Stimulated activated CD8-positive, alpha-beta memory T cell treated with anti-CD3 and anti-CD28 coated beads, Interleukin-2, amount 100 ng/mL, for 48 hours (primary cell): ENCODE data around the gene ELAC2.

Source experiments
- DNase-seq, 2 donors: peaks; one replicate each; pipeline ENCODE4 v3.0.0-alpha.2; 2020; ENCODE audit warnings: low read depth in 2 of 2

ELAC2 gene

DNA sequence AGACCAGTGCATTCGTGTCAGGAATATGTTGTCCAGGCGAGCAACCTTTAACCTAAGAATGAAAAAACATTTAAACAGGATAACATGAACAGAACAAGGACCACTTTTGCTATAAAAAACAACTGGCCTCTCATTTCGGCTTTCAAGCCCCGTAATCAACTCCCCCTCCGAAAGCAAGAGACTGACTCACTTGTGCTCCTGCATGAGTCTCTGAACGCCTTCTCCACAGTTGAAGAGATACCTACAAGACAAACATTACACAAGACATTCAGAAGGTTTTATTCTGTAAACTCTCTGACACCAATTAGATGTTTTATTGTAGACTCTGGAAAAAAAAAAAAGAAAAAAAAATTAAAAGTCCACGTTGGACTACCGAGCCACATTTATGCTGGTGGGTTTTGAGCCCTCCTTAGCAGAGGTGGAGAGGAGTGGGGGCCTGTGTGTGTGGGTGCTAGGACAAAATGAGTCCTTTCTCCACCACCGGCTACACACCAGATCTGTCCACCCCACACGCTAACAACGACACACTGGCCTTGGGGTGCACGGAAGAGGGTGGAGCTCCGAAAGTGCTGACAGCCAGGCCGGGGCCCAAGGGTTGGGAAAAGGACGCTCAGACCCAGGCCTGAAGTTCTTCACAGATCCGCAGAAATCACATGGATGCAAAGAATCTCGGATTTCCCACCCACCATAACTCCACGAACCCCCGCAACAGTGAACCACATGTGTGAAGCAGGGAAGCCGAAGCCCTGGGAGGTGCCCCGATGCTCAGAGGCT, 759 bp downstream of the ELAC2 start:
- DNase-seq, result no peak

- DNase-seq, result no peak
Observed at GRCh38 chr17:13014801-13015200, 3.0 kb downstream of the ELAC2 start.

GRCh38 chr17:13010959-13011358, 6.9 kb downstream of the ELAC2 start:
- DNase-seq, result no peak

GRCh38 chr17:13008461-13008860, 9.4 kb downstream of the ELAC2 start:
- DNase-seq, result no peak

GRCh38 chr17:13005530-13005929, 12.3 kb downstream of the ELAC2 start:
- no peak for DNase-seq

DNA sequence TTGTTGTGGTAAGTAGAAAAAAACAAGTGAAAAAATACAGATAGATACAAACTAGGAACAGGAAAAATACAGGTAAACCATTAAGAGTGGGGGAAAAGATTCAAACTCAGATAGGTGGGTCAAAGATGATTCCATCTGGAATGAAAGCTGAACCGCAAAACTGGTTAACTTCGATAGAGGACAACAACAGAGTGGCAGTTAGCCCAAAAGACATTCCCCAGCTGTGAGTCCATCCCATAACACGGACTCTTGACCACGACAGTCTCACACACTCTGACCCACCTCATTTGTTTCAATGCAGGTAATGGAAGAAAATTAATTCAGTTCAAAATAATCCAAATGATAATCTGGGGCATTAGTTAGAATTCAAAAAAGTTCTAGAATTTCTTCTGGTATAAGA, 13.5 kb downstream of the ELAC2 start:
- DNase-seq, result no peak

DNA sequence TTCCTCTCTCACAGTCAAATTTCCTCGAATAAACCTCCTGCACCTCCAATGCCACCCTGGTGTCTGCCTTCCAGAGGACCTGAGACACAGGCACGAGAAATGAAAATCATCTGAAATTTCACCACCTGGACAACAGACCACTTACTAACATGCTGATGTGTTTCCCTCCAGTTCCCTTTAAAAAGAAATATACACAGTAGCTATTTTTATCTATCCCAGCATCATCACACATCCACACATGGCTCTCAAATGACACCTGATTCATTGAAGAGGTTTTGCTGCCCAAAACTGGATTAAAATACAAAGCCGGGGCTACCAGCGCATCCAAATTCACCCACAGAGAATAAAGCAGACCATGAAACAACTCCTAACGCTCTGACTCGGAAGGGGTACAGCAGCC, 13.9 kb downstream of the ELAC2 start:
- DNase-seq, result no peak

DNA sequence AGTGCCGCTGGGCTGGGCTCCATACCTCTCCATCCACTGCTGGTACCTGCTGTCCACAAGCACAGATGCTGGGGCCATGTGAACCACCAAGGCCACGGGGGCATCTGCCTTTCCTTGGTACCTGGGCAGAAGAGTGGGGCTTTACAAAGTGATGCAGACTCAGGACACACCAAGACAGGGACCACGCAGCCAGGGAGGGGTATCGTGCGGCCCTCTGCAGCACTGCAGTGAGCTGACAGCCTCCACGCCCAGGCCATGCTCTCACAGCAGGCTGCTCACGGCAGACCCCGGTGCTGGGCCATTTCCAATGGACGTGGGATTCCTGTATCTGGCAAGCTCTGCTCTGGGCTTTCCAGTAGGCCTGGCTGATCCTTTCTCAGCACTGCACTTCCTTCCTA, 14.4 kb downstream of the ELAC2 start:
- no peak for DNase-seq

DNA sequence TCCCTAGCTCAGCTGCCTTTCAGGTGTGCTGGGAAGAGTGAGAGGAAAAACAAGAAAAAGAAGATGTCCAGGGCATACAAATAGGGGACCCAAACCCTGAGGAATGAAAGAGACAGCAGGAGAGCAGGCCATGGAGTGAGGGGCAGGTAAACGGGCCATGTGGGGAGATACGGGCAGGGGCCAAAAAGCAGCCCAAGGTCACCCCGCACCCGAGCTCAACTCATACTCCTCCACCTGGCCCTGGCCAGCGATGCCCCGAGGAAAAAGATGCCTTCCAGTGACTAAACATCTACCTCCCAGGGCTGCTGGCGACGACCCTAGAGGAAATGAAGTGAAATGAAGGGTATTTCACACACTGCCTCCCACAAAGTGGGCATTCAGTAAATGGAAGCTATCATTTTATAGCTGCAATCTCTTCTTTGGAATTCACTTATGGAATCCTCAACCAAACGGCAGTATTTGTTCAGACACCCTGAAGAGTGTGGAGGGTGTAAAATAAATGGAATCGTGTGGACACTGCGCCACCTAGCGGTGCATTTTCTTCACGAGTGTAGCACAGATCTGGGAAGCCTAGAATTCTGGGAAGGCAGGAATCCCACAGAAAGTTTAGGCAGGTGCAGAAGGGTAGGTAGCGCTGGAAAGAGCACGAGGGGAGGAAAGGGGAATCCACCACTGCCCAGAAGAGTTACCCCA, 14.9 kb downstream of the ELAC2 start:
- peak; percentile 30 to 38 for DNase-seq

DNA sequence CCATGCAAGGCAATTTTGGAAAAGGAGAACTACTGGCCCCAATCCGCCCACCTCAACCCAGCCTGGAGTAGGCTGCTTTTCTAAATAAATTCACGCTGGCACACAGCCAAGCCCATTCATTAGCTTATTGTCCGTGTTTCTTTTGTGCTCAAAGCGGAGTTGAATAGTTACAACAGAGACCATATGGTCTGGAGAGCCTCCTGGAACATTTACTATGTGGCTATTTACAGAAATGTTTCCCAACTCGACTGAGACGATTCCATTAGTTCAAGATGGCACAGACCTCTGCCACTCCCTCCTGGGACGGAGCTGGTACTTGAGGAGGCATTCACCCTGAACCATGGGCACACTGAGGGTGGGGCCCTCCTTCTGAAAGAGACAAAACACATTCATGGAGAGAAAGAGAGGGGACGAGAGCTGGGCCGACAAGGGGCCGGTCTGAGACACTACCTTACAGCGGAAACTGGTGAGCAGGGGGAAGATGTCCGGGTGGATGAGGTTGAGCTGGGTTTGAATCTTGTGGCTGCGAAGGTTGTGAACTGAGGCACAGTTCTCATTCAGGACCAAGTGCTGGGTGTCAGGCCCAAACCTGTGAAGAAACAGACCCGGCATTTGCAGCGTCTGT, 15.7 kb downstream of the ELAC2 start:
- DNase-seq, result no peak

DNA sequence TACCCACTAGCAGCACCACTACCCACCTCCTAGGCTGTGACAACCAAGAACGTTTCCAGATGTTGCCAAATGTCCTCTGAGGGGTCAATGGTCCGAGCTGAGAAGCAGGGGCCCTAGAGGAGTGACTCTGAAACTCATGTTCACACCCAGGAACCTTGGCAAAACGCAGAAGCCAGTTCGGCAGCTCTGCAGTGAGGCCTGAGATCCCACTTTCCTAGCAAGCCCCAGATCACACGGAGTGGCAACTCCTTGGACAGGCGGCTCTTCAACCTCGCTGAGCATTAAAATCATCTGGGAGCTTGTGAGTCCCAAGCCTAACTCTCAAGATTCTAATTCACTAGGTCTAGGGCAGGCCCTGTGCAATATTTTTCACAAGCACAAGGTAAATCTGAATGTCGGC, 17.3 kb downstream of the ELAC2 start:
- no peak for DNase-seq

DNA sequence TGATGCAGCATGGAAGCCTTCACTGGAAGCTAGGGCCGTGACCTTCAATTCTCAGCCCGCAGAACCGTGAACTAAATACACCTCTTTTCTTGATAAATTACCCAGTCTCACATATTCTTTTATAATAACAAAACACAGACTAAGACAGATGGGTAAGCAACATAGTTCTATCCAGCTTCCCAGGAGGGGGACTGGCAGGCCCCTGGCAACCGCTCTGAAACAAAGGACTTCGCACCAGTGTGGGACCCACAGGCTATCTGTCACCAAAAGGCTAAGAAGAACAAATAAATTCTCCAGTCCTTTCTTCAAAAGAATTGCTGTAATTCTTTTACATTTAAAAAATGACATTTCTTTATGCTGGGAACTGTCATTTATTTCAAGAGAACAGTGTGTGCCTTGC, 19.0 kb downstream of the ELAC2 start:
- DNase-seq, result no peak

- no peak for DNase-seq
Observed at GRCh38 chr17:12998461-12998860, 19.4 kb downstream of the ELAC2 start.

- no peak for DNase-seq
Observed at GRCh38 chr17:12996941-12997340, 20.9 kb downstream of the ELAC2 start.

GRCh38 chr17:12996357-12996756, 21.5 kb downstream of the ELAC2 start:
- no peak for DNase-seq

GRCh38 chr17:12995896-12996295, 21.9 kb downstream of the ELAC2 start:
- DNase-seq, result no peak

DNA sequence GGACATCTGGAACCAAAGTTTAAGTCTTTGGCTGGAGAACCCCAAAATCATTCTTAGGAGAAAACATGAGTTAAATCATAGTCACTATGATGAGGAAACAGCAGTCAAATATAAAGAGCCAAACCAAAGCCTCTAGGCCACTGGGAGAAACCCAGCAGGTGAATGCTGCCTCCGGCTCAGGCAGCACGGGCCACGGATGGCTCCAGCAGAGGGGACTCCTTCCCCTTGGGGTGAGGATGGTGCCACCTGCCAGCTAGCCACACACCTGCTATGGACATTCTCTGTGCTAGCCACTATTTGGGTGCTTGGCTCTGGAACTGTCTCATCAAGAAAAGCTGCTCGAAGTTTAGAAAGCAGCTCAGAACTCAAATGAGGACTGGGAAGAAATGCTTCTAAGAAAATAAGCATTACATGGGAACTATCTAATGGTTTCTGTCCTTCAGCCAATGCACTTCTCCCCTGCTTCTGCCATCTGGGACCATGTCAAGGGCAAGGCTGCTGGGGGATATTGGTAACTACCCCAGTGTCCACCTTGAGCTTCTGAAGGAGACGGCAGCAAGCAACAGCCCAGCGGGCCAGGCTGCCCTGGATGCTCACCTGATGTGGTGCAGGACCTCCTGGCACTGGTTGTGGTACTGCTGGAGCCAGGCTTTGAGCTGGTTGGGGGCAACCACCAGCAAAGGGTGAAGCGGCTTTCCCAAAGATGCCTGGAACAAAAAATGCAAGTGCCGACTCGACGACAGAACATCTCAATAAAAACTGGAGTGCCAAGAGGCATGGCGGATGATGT, 22.5 kb downstream of the ELAC2 start:
- DNase-seq, result no peak

- DNase-seq, result no peak
Observed at GRCh38 chr17:12994341-12995074, 23.3 kb downstream of the ELAC2 start.

DNA sequence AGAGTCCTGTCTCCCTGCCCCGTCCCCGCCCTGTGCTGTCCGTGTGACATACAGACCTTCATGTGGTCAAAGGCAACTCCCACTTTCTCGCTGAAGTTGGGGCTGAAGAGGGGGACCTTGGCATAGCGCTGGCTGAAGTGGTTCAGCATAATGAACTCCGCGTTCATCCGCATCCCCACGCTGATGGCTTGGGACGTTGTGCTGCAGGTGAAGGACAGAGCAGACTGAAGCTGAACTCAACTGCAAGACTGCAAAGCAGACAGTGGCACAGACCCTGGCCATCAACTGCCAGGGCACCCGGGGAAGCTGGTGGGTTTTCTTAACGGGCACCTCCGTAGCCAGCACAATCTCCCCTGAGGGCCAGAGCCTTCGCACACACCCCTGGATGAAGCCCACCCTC, 24.2 kb downstream of the ELAC2 start:
- no peak for DNase-seq

DNA sequence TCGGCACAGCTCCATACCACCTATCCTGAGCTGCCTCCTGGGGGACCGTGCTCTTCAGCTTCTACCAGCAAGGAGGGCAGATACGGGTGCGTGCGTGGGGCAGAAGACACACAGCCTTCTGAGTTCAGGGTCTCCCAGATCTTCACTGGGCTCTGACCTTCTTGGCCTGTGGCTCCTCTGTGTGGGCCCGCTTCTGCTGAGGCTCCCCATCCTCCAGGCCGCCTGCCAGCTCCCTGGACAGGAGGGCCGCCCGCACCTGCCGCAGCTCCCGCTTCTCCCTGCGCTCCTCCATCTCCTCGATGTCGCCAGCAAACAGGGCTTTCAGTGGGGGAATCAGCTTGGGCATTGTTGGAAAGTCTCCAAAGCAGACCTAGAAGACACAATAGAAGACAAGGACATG, 25.2 kb downstream of the ELAC2 start:
- no peak for DNase-seq

DNA sequence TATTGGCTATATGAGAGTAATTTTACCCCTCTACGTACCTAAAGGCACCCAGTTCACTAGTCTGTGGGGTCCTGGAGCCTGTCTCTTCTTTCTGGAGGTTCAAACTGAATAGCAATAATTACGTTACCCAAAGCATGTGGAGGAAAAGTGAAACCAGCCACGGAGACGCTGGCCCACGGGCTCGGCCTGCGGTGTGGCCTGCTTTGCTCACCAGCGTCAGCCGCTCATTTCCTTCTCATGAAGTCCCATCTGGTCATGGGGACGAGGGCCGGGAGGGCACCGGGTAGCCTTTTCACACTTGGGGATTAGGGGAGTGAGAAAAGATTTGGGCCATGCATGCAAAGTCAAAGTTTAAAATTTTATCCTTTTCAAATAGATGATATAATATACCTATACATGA, 26.9 kb downstream of the ELAC2 start:
- no peak for DNase-seq
